ENCODE data around the gene KBTBD13. TPM values are rescaled to one million over a fixed set of nuclear protein-coding genes. Genes with fewer than 3 reads are reported as not detected.
"Not testable (repeated sequence)": the region's sequence is repeated elsewhere in the genome, so short reads cannot be mapped to it uniquely, and the experiment has no call there.

Gene KBTBD13
- polyA plus RNA-seq, 1 donor: 1.7 TPM

GRCh38 chr15:65089206-65089824 lies 12.8 kb downstream of the KBTBD13 start:
- no peak for DNase-seq

GRCh38 chr15:65091946-65092770 lies 15.6 kb downstream of the KBTBD13 start:
- DNase-seq: no peak

GRCh38 chr15:65092911-65093792 lies 16.6 kb downstream of the KBTBD13 start:
- DNase-seq: no peak

GRCh38 chr15:65093793-65094170 lies 17.2 kb downstream of the KBTBD13 start:
- not testable (repeated sequence) for DNase-seq

GRCh38 chr15:65094294-65094995 lies 17.9 kb downstream of the KBTBD13 start:
- no peak for DNase-seq

- DNase-seq: no peak
Measured at GRCh38 chr15:65095011-65095746, 18.6 kb downstream of the KBTBD13 start.

- DNase-seq: no peak
Measured at GRCh38 chr15:65095747-65096104, 19.2 kb downstream of the KBTBD13 start.

GRCh38 chr15:65096481-65097385 lies 20.2 kb downstream of the KBTBD13 start:
- DNase-seq: no peak

- no peak for DNase-seq
Measured at GRCh38 chr15:65097651-65098263, 21.2 kb downstream of the KBTBD13 start.

- DNase-seq: no peak
Measured at GRCh38 chr15:65099336-65099735, 22.8 kb downstream of the KBTBD13 start.

- DNase-seq: not testable (repeated sequence)
Measured at GRCh38 chr15:65099801-65100200, 23.3 kb downstream of the KBTBD13 start.

- no peak for DNase-seq
Measured at GRCh38 chr15:65100442-65100841, 23.9 kb downstream of the KBTBD13 start.

GRCh38 chr15:65101411-65101890 lies 24.9 kb downstream of the KBTBD13 start:
- DNase-seq: peak; percentile 76

GRCh38 chr15:65101891-65102708 lies 25.6 kb downstream of the KBTBD13 start:
- DNase-seq: no peak

- DNase-seq: no peak
Measured at GRCh38 chr15:65102912-65103311, 26.4 kb downstream of the KBTBD13 start.

- no peak for DNase-seq
Measured at GRCh38 chr15:65105038-65105437, 28.5 kb downstream of the KBTBD13 start.

- no peak for DNase-seq
Measured at GRCh38 chr15:65106011-65106590, 29.6 kb downstream of the KBTBD13 start.

GRCh38 chr15:65110676-65111292 lies 34.2 kb downstream of the KBTBD13 start:
- DNase-seq: no peak
